HG03159 (cell line): ENCODE results near the gene ITM2C.

ENCODE experiments used
- ATAC-seq: cut with Tn5 transposase; IDR thresholded peaks from one replicate; pipeline ENCODE4 v1.9.1; 2021; ENCODE audit warnings: mild to moderate bottlenecking, moderate library complexity; ENCODE audit not compliant: unreplicated experiment

ITM2C gene

GRCh38 chr2:230872151-230872967 lies 7.6 kb downstream of the ITM2C start:
- ATAC-seq = no peak

- ATAC-seq = peak; percentile 71
Observed at GRCh38 chr2:230872968-230873660, 8.4 kb downstream of the ITM2C start.

- ATAC-seq = peak; percentile 67
Observed at GRCh38 chr2:230873661-230874401, 9.1 kb downstream of the ITM2C start.

GRCh38 chr2:230874456-230874855 lies 9.7 kb downstream of the ITM2C start:
- no peak for ATAC-seq

GRCh38 chr2:230874876-230875275 lies 10.1 kb downstream of the ITM2C start:
- no peak for ATAC-seq

GRCh38 chr2:230875347-230876315 lies 10.9 kb downstream of the ITM2C start:
- no peak for ATAC-seq

GRCh38 chr2:230877116-230877758 lies 12.5 kb downstream of the ITM2C start:
- ATAC-seq = no peak

GRCh38 chr2:230877759-230878598 lies 13.2 kb downstream of the ITM2C start:
- no peak for ATAC-seq

- ATAC-seq = no peak
Observed at GRCh38 chr2:230878599-230879188, 14.0 kb downstream of the ITM2C start.

GRCh38 chr2:230879271-230879882 lies 14.6 kb downstream of the ITM2C start:
- no peak for ATAC-seq

- no peak for ATAC-seq
Observed at GRCh38 chr2:230879891-230880290, 15.1 kb downstream of the ITM2C start.

- no peak for ATAC-seq
Observed at GRCh38 chr2:230881840-230882239, 17.1 kb downstream of the ITM2C start.

- no peak for ATAC-seq
Observed at GRCh38 chr2:230885463-230886130, 20.9 kb downstream of the ITM2C start.

GRCh38 chr2:230886206-230886605 lies 21.5 kb downstream of the ITM2C start:
- ATAC-seq = no peak

GRCh38 chr2:230886671-230887071 lies 21.9 kb downstream of the ITM2C start:
- ATAC-seq = no peak

- ATAC-seq = no peak
Observed at GRCh38 chr2:230887342-230887741, 22.6 kb downstream of the ITM2C start.

GRCh38 chr2:230888824-230889400 lies 24.2 kb downstream of the ITM2C start:
- ATAC-seq = no peak
